MM.1S (cell line): ENCODE data around the gene EHF.

Experiments used
- DNase-seq: peaks from one replicate; pipeline ENCODE4 v3.0.0-alpha.2; 2015
- H2AFZ ChIP-seq: fragments of 300-600 bp; sonication (generic); 2 replicates; pipeline ENCODE4 v1.6.0; 2016; ENCODE audit warnings: antibody characterized with exemption, low read length
- H3F3A ChIP-seq: fragments of 300-600 bp; sonication (generic); 2 replicates; pipeline ENCODE4 v1.6.1; 2016; ENCODE audit warnings: mild to moderate bottlenecking, antibody characterized with exemption, low read length, moderate library complexity, mixed read lengths; ENCODE audit not compliant: insufficient read depth
- H3K27ac ChIP-seq: fragments of 300-600 bp; sonication (generic); 2 replicates; pipeline ENCODE4 v1.5.1; 2016; ENCODE audit warnings: mild to moderate bottlenecking, low read length
- H3K27me3 ChIP-seq: fragments of 300-600 bp; sonication (generic); replicated peaks from 2 replicates; pipeline ENCODE4 v1.6.0; 2016; ENCODE audit warnings: low read length; ENCODE audit not compliant: insufficient read depth
- H3K36me3 ChIP-seq: fragments of 300-600 bp; sonication (generic); replicated peaks from 2 replicates; pipeline ENCODE4 v1.6.1; 2016; ENCODE audit warnings: mild to moderate bottlenecking, low read length, mixed read lengths; ENCODE audit not compliant: insufficient read depth
- H3K4me1 ChIP-seq: fragments of 300-600 bp; sonication (generic); 2 replicates; pipeline ENCODE4 v1.6.1; 2016; ENCODE audit warnings: low read length, mixed read lengths
- H3K4me2 ChIP-seq: fragments of 300-600 bp; sonication (generic); 2 replicates; pipeline ENCODE4 v1.6.0; 2016; ENCODE audit warnings: low read depth, low read length
- H3K4me3 ChIP-seq: fragments of 300-600 bp; sonication (generic); 2 replicates; pipeline ENCODE4 v1.5.1; 2016; ENCODE audit warnings: low read length, mixed read lengths
- H3K79me2 ChIP-seq: fragments of 300-600 bp; sonication (generic); 2 replicates; pipeline ENCODE4 v1.6.1; 2016; ENCODE audit warnings: mixed run types, low read length, mixed read lengths
- H3K9ac ChIP-seq: fragments of 300-600 bp; sonication (generic); 2 replicates; pipeline ENCODE4 v1.6.1; 2016; ENCODE audit warnings: low read length, mixed read lengths
- H3K9me2 ChIP-seq: fragments of 300-600 bp; sonication (generic); replicated peaks from 2 replicates; pipeline ENCODE4 v1.6.1; 2016; ENCODE audit warnings: mild to moderate bottlenecking, low read length, mixed read lengths; ENCODE audit not compliant: insufficient read depth
- H3K9me3 ChIP-seq: fragments of 300-600 bp; sonication (generic); replicated peaks from 2 replicates; pipeline ENCODE4 v1.6.1; 2016; ENCODE audit warnings: mild to moderate bottlenecking, low read length, mixed read lengths; ENCODE audit not compliant: insufficient read depth
- H4K20me1 ChIP-seq: fragments of 300-600 bp; sonication (generic); 2 replicates; pipeline ENCODE4 v1.6.1; 2016; ENCODE audit warnings: mild to moderate bottlenecking, low read length, moderate library complexity, mixed read lengths; ENCODE audit not compliant: insufficient read depth
- EZH2 ChIP-seq: fragments of 300-600 bp; sonication (generic); optimal IDR thresholded peaks from 2 replicates; pipeline ENCODE3; 2017; ENCODE audit warnings: low read depth, mild to moderate bottlenecking, antibody characterized with exemption, low read length, mixed read lengths
- EZH2phosphoT487 ChIP-seq: fragments of 300-600 bp; sonication (generic); IDR thresholded peaks from 2 replicates; pipeline ENCODE4 v1.6.1; 2018; ENCODE audit warnings: antibody characterized with exemption, low read length
- TF ChIP-seq, protein P1 (sequence below): fragments of 300-600 bp; sonication (generic); IDR thresholded peaks from 2 replicates; pipeline ENCODE4 v1.5.1; 2016; ENCODE audit warnings: antibody characterized with exemption, low read length, mixed read lengths

EHF gene

DNA sequence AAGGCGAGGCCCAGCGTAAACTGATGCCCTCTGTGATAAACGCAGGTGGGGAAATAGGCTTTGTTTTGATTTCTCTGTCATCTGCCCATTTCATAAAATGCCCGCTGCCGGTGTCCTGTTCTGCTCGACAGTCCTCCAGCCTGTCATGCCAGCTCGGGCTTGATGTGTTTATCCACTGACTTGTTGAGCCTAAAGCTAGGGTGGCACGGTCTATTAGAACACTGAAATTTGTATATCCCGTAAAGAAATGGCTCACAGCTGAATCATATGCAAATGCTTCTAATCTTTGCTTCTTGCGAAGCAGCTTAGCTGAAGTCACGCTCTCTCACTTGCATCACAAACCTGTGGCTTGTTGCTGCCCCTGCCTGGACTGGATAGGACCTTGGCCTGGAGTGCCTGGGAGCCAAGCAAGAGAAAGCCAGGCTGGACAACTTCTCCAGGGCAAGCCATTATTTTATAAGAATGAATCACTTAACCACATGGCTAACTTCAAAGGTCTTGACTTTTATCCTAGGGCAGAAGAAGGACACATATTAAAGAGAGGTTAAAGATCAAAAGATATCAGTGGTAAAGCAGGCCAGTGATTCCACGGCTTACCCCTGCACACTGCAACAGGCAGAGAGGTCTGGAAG is 33.1 kb downstream of the EHF start:
- 0 out of 2 replicates have a peak, but pooled peaks cover 4% of the 10 kb centered on the region for H3F3A ChIP-seq
- no peaks in the 10 kb centered on the region for H3K27me3 ChIP-seq
- no peak overlapping the region for H3K27ac ChIP-seq
- H3K79me2 ChIP-seq = no peaks in the 10 kb centered on the region
- no peak overlapping the region for H3K4me2 ChIP-seq
- DNase-seq = no peak
- no peak overlapping the region for H3K4me3 ChIP-seq
- H3K36me3 ChIP-seq = no peaks in the 10 kb centered on the region
- no peak for TF ChIP-seq EZH2
- no peak for TF ChIP-seq EZH2phosphoT487
- TF ChIP-seq, protein P1, sequence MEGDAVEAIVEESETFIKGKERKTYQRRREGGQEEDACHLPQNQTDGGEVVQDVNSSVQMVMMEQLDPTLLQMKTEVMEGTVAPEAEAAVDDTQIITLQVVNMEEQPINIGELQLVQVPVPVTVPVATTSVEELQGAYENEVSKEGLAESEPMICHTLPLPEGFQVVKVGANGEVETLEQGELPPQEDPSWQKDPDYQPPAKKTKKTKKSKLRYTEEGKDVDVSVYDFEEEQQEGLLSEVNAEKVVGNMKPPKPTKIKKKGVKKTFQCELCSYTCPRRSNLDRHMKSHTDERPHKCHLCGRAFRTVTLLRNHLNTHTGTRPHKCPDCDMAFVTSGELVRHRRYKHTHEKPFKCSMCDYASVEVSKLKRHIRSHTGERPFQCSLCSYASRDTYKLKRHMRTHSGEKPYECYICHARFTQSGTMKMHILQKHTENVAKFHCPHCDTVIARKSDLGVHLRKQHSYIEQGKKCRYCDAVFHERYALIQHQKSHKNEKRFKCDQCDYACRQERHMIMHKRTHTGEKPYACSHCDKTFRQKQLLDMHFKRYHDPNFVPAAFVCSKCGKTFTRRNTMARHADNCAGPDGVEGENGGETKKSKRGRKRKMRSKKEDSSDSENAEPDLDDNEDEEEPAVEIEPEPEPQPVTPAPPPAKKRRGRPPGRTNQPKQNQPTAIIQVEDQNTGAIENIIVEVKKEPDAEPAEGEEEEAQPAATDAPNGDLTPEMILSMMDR = no peak
- no peaks in the 10 kb centered on the region for H3K9me3 ChIP-seq
- H3K9me2 ChIP-seq = no peaks in the 10 kb centered on the region
- H4K20me1 ChIP-seq = no peaks in the 10 kb centered on the region
- no peak overlapping the region for H3K9ac ChIP-seq
- no peak overlapping the region for H2AFZ ChIP-seq
- H3K4me1 ChIP-seq = peaks cover 11% of the 10 kb centered on the region

DNA sequence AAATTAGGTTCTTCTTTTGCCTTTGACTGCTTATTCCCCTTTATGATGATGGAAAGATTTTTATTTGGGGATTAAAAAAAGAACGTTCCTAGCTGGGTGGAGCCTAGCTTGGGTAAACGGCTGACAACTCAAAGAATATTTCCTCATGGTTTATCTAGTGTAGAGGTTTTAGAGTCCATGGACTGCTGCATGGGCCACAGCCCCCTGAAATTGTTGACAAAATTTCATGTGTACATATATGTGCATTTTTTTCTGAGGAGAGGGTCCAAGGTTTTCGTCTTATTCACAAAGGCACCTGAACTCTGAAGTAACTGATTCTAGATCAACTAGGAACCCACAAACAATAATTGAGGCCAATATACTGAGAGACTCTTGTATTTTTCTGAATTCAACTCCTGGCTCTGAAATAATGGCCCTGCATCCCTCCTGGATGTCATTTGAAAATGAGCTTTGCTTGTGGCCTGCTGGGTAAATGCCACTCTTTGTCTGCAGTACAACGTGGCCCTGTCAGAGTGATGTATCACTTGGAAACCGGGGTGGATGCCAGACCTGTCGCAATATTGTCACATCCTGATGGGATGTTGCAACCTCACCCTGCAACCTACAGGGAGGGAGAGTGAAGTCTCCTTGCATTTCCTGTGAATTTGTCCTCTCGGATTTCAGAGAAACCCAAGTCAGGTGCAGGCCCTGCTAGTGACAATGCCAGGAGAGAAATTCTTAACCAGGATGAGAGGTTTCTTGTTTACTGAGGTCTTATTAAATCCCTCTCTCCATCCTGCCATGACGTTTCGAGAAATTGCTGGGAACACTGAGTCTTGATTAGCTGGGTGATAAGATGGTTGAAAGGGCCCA is 33.8 kb downstream of the EHF start:
- no peak overlapping the region for H3K9ac ChIP-seq
- no peak overlapping the region for H3K4me2 ChIP-seq
- H3K4me3 ChIP-seq = no peak overlapping the region
- 0 out of 2 replicates have a peak, but pooled peaks cover 4% of the 10 kb centered on the region for H3F3A ChIP-seq
- H4K20me1 ChIP-seq = no peaks in the 10 kb centered on the region
- no peaks in the 10 kb centered on the region for H3K27me3 ChIP-seq
- H3K27ac ChIP-seq = no peak overlapping the region
- no peak overlapping the region for H2AFZ ChIP-seq
- no peaks in the 10 kb centered on the region for H3K79me2 ChIP-seq
- no peaks in the 10 kb centered on the region for H3K36me3 ChIP-seq
- H3K9me2 ChIP-seq = no peaks in the 10 kb centered on the region
- TF ChIP-seq EZH2 = no peak
- TF ChIP-seq, protein P1 = no peak
- no peak for TF ChIP-seq EZH2phosphoT487
- H3K9me3 ChIP-seq = no peaks in the 10 kb centered on the region
- peaks cover 9% of the 10 kb centered on the region for H3K4me1 ChIP-seq
- no peak for DNase-seq

GRCh38 chr11:34655335-34656008 is 34.6 kb downstream of the EHF start:
- no peak overlapping the region for H3K27ac ChIP-seq
- H3K27me3 ChIP-seq = no peaks in the 10 kb centered on the region

More at GRCh38 chr11:34655335-34656008, 34.6 kb downstream of the EHF start:
- Histone ChIP-seq H3K4me3 (no peak overlapping the region), H3K79me2 (no peaks in the 10 kb centered on the region), H3K9me2 (no peaks in the 10 kb centered on the region), H3F3A (0 out of 2 replicates have a peak, but pooled peaks cover 4% of the 10 kb centered on the region), H2AFZ (no peak overlapping the region), H3K4me1 (0 out of 2 replicates have a peak, but pooled peaks cover 4% of the 10 kb centered on the region), H3K36me3 (no peaks in the 10 kb centered on the region), H3K9ac (no peak overlapping the region), H3K4me2 (no peak overlapping the region), H4K20me1 (no peaks in the 10 kb centered on the region), H3K9me3 (no peaks in the 10 kb centered on the region)
- TF ChIP-seq, protein P1 = no peak
- no peak for TF ChIP-seq EZH2
- TF ChIP-seq EZH2phosphoT487 = no peak
- no peak for DNase-seq
